Jurkat, Clone E6-1 (cell line): ENCODE results near the gene SEPTIN10.
A peak's percentile ranks its signal among the peaks of the same experiment; 100 is the strongest.

ENCODE experiments used
- DNase-seq: peaks from one replicate; pipeline ENCODE4 v3.0.0-alpha.2; 2011; ENCODE audit warnings: low read depth, low spot score
- H3K4me3 ChIP-seq: 2 replicates; pipeline ENCODE4 v1.5.1; 2011; ENCODE audit warnings: mild to moderate bottlenecking, low read length, control low read depth, moderate library complexity

SEPTIN10 gene

DNA sequence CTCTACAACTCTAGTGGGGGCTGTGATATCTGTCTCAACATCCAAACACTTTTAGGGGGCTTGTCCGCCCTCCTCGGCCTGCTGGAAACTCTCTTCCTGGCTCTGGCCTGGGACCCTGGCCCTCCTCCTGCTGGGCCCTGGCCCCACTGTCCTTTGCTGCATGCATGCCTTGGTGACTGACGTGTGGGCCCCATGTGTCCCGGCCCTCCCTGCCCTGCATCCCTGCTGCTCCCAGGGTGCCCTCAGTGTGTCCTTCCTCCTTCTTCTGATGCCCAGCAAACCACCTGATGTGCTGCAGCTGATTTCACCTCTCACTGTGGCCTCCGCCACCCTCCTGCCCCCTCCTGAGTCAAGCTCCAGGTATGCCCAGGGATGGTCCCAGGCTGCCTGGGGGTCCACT lies 101.7 kb downstream of the SEPTIN10 start:
- DNase-seq: no peak
- no peak overlapping the region for H3K4me3 ChIP-seq

DNA sequence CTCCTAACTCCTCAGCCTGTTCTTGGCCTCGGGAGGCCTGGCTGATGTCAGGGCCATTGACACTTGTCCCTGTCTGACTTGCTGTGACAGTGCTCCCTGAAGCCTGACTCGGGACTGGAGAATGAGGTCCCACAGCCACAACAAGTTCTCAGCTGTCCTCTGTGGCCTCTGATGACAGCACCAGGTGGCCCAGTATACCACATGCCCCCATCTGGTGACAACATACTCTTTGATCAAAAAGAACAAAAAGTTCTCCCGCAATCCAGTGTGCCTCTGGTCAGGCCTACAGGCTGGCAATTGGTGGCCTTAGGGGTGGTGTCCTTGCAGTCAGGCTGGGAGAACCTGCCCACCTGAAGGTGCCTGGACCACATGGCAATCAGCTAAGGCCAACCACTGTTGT lies 102.6 kb downstream of the SEPTIN10 start:
- DNase-seq: no peak
- no peak overlapping the region for H3K4me3 ChIP-seq

GRCh38 chr2:109510136-109511028 lies 103.4 kb downstream of the SEPTIN10 start:
- no peak overlapping the region for H3K4me3 ChIP-seq
- DNase-seq: peak; percentile 68

- H3K4me3 ChIP-seq: no peak overlapping the region
- no peak for DNase-seq
Measured at GRCh38 chr2:109508556-109508955, 105.2 kb downstream of the SEPTIN10 start.

- no peak overlapping the region for H3K4me3 ChIP-seq
- no peak for DNase-seq
Measured at GRCh38 chr2:109507828-109508227, 105.9 kb downstream of the SEPTIN10 start.

- no peak overlapping the region for H3K4me3 ChIP-seq
- peak; percentile 29 for DNase-seq
Measured at GRCh38 chr2:109507217-109507616, 106.5 kb downstream of the SEPTIN10 start.

- DNase-seq: no peak
- H3K4me3 ChIP-seq: no peak overlapping the region
Measured at GRCh38 chr2:109503191-109503590, 110.6 kb downstream of the SEPTIN10 start.

DNA sequence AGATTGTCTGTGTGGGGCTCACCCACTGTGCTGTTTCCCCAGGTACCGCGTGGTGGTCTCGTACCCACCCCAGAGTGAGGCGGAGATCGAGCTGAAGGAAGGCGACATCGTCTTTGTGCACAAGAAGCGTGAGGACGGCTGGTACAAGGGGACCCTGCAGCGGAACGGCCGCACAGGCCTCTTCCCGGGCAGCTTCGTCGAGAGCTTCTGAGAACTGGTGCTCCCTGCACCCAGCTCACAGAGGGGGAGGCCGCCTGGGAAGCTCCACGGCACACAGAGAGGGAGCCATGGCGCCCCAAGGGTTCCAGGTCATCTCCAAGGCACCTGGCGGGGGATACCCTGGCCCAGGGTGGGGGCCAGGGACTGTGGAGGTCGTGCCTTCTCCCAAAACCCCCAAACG lies 112.3 kb downstream of the SEPTIN10 start:
- no peak for DNase-seq
- H3K4me3 ChIP-seq: no peak overlapping the region

GRCh38 chr2:109500910-109501309 lies 112.9 kb downstream of the SEPTIN10 start:
- no peak for DNase-seq
- no peak overlapping the region for H3K4me3 ChIP-seq

GRCh38 chr2:109499566-109499965 lies 114.2 kb downstream of the SEPTIN10 start:
- no peak overlapping the region for H3K4me3 ChIP-seq
- no peak for DNase-seq

- H3K4me3 ChIP-seq: no peak overlapping the region
- DNase-seq: no peak
Measured at GRCh38 chr2:109498906-109499305, 114.9 kb downstream of the SEPTIN10 start.

- DNase-seq: no peak
Measured at GRCh38 chr2:109497911-109498870, 115.6 kb downstream of the SEPTIN10 start.

DNA sequence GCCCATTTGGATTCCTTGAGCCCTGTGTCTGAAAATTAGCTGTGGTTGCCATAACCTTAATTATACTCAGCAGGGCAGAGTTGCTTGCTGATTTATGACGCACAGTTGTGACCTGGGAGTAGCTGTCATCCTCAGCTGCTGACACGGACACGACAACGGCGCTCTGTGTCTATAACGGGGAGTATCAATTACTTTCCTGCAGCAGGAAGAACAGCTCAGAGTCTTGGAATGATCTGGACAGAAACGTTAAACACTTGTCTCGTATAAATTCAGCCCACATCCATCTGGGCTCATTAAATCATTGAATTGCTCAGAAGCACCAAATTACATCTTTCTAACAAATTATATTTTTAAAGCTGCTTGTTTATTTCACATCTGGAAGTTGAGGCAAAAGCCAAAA lies 116.3 kb downstream of the SEPTIN10 start:
- no peak overlapping the region for H3K4me3 ChIP-seq
- no peak for DNase-seq

More at GRCh38 chr2:109497911-109498870, 115.6 kb downstream of the SEPTIN10 start:
- H3K4me3 ChIP-seq: no peak overlapping the region

- H3K4me3 ChIP-seq: no peak overlapping the region
- DNase-seq: no peak
Measured at GRCh38 chr2:109494351-109494750, 119.4 kb downstream of the SEPTIN10 start.

GRCh38 chr2:109493176-109493935 lies 120.4 kb downstream of the SEPTIN10 start:
- no peak overlapping the region for H3K4me3 ChIP-seq
- DNase-seq: no peak
